ENCODE results near the gene IQCF5. TPM values are rescaled to one million over a fixed set of nuclear protein-coding genes. Genes with fewer than 3 reads are reported as not detected.

The IQCF5 gene
- polyA plus RNA-seq, 2 of the 4 experiments (the other 2 are of a cell fraction): not detected

DNA sequence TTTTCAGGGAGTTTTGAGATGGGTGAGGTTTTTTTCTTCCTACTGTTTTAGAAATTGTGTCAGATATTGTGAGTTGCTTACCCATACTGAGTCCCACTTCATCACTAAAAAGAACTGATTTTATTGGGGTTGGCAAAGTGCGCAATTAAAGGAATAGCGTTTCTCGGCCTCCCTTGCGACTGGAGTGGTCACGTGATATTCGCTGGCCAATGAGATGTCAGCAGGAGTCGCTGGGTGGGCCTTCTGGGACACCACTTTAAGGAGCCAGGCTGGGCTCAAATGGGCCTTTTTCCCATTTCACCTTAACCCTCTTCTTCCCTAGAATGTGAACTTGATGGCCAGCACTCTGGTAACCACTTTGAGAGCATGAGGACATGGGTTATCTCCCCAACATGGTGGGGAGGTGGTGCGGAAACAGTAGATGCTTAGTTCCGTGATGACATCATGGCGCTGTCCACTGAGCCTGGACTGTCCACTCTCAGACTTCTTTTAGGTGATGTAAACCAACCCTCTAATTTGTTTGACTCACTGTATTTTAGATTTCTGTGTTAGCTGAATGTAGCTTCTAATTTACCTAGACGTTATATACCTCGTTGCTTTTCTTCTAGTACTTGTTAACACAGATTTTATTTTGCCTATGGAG lies 13.2 kb upstream of the IQCF5 start:
- H3K4me2 ChIP-seq: no peak overlapping the region
- DNase-seq (ENCODE audit: low read depth in 1 of 2, low spot score in 1 of 2) (no peak), ATAC-seq (no peak), FAIRE-seq (no peak)
- ChIA-PET POLR2A (no interaction called here), CTCF (interaction anchor here (0.6 kb wide), 1 partner anchor 952 kb away, joined by 3 read pairs; no protein-coding TSS in a partner anchor)
- 54% methylated on average over 12 of the region's 12 CpGs for WGBS (ENCODE audit: missing lambda C conversion rate)
- no peaks in the 10 kb centered on the region for H3K4me1 ChIP-seq
- no peak overlapping the region for H3K27ac ChIP-seq
- H3K9me3 ChIP-seq: no peaks in the 10 kb centered on the region
- no peak for TF ChIP-seq ZNF302 (CRISPR knock-in tag; IDR thresholded peaks at IDR 0.05)
- H3K4me3 ChIP-seq: no peak overlapping the region

DNA sequence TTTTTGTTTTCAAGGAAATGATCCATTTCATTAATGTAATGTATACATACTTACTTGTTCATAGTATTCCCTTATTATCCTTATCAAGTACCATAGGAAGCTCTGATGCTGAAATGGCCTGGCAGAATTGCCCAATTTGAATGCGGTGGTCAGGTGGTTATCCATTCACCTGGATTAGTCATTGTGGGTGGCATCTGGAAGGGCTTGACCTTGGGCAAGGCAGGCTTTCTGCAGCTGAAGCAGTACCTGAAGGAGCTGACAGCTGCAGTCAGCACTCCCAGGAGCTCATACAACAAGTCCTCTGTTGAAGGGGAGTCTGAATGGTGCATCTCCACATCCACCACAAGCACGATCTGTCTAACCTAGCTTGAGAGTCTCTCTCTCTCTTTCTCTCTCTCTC lies 12.2 kb upstream of the IQCF5 start:
- ChIA-PET POLR2A (no interaction called here), CTCF (no interaction called here)
- no peak overlapping the region for H3K4me2 ChIP-seq
- no peak for DNase-seq (ENCODE audit: low read depth in 1 of 2, low spot score in 1 of 2)
- WGBS (ENCODE audit: missing lambda C conversion rate): 15% methylated on average over 2 of the region's 2 CpGs
- no peak overlapping the region for H3K27ac ChIP-seq
- FAIRE-seq: no peak
- TF ChIP-seq GATA3 (IDR thresholded peaks at IDR 0.05; ENCODE audit: borderline replicate concordance): no peak
- TF ChIP-seq JUN (IDR thresholded peaks at IDR 0.05): no peak
- no peak for TF ChIP-seq EHMT2 (IDR thresholded peaks at IDR 0.05; ENCODE audit: low read depth)
- no peak for TF ChIP-seq ZSCAN20 (CRISPR knock-in tag; IDR thresholded peaks at IDR 0.05)
- TF ChIP-seq, protein P1, sequence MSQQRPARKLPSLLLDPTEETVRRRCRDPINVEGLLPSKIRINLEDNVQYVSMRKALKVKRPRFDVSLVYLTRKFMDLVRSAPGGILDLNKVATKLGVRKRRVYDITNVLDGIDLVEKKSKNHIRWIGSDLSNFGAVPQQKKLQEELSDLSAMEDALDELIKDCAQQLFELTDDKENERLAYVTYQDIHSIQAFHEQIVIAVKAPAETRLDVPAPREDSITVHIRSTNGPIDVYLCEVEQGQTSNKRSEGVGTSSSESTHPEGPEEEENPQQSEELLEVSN (IDR thresholded peaks at IDR 0.05; ENCODE audit: borderline replicate concordance, low read depth): no peak
- TF ChIP-seq EHF (CRISPR knock-in tag; IDR thresholded peaks at IDR 0.05): no peak
- no peak for TF ChIP-seq CBX2 (IDR thresholded peaks at IDR 0.05; ENCODE audit: borderline replicate concordance, low read depth)
- no peak for TF ChIP-seq RARB (CRISPR knock-in tag; IDR thresholded peaks at IDR 0.05)
- no peak for TF ChIP-seq CEBPB (IDR thresholded peaks at IDR 0.05)
- TF ChIP-seq BHLHE40 (IDR thresholded peaks at IDR 0.05; ENCODE audit: low read depth, low read length): no peak
- TF ChIP-seq MAFK (IDR thresholded peaks at IDR 0.05; ENCODE audit: partially characterized antibody): no peak
- no peak for TF ChIP-seq MYC (IDR thresholded peaks at IDR 0.05; ENCODE audit: borderline replicate concordance, low read length)
- TF ChIP-seq HOXA7 (CRISPR knock-in tag; IDR thresholded peaks at IDR 0.05): no peak
- TF ChIP-seq FOSL2 (IDR thresholded peaks at IDR 0.05): no peak
- no peak for TF ChIP-seq FOSL2 (CRISPR knock-in tag; IDR thresholded peaks at IDR 0.05)
- TF ChIP-seq MAZ (IDR thresholded peaks at IDR 0.05; ENCODE audit: borderline replicate concordance, low read depth, low read length): no peak
- no peak for TF ChIP-seq SMC3 (IDR thresholded peaks at IDR 0.05)
- no peak for TF ChIP-seq POLR2A (IDR thresholded peaks at IDR 0.05; ENCODE audit: low read length)
- TF ChIP-seq CHD2 (IDR thresholded peaks at IDR 0.05; ENCODE audit: low read length, partially characterized antibody): no peak
- TF ChIP-seq POLR2AphosphoS2 (conservative IDR thresholded peaks at IDR 0.05; ENCODE audit: low read length): no peak
- no peak for TF ChIP-seq HDAC2 (IDR thresholded peaks at IDR 0.05)
- no peak for ATAC-seq
- no peak overlapping the region for H3K4me3 ChIP-seq
- no peaks in the 10 kb centered on the region for H3K4me1 ChIP-seq
- no peaks in the 10 kb centered on the region for H3K9me3 ChIP-seq

DNA sequence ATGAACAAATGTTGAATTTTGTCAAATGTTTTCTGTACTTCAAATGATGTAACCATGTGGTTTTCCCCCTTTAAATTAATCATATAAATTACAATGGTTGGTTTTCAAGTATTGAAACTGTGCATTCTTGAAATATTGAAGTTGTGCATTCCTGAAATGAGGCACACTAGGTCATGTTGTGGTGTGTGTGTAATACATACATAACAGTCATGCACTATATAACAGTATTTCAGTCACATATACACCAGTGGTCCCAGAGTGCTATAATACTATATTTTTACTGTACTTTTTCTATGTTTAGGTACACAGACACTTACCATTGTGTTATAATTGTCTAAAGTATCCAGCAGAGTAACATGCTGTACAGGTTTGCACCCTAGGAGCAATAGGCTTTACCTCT lies 11.0 kb upstream of the IQCF5 start:
- DNase-seq (ENCODE audit: low read depth in 1 of 2, low spot score in 1 of 2) (no peak), ATAC-seq (no peak), FAIRE-seq (no peak)
- ChIA-PET CTCF (no interaction called here), POLR2A (no interaction called here)
- Histone ChIP-seq H3K4me2 (no peak overlapping the region), H3K4me3 (no peak overlapping the region), H3K4me1 (no peaks in the 10 kb centered on the region), H3K27ac (no peak overlapping the region), H3K9me3 (no peaks in the 10 kb centered on the region)
- TF ChIP-seq PHF8 (IDR thresholded peaks at IDR 0.05; ENCODE audit: borderline replicate concordance, low read depth): no peak
- no peak for TF ChIP-seq POLR2AphosphoS2 (conservative IDR thresholded peaks at IDR 0.05; ENCODE audit: low read length)
- TF ChIP-seq NFE2L2 (conservative IDR thresholded peaks at IDR 0.05; ENCODE audit: low read length): no peak
- TF ChIP-seq KDM1A (IDR thresholded peaks at IDR 0.05; ENCODE audit: low read depth): no peak
- TF ChIP-seq GATA3 (IDR thresholded peaks at IDR 0.05; ENCODE audit: borderline replicate concordance): no peak
- TF ChIP-seq, protein P2, sequence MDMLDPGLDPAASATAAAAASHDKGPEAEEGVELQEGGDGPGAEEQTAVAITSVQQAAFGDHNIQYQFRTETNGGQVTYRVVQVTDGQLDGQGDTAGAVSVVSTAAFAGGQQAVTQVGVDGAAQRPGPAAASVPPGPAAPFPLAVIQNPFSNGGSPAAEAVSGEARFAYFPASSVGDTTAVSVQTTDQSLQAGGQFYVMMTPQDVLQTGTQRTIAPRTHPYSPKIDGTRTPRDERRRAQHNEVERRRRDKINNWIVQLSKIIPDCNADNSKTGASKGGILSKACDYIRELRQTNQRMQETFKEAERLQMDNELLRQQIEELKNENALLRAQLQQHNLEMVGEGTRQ (IDR thresholded peaks at IDR 0.05): no peak
- no peak for TF ChIP-seq ZC3H11A (IDR thresholded peaks at IDR 0.05)
- TF ChIP-seq ZFP36 (IDR thresholded peaks at IDR 0.05; ENCODE audit: borderline replicate concordance, partially characterized antibody): no peak
- no peak for TF ChIP-seq FOSB (CRISPR knock-in tag; IDR thresholded peaks at IDR 0.05)

Measured in A549 (cell line).